ENCODE measurements around the gene RABGEF1.

DNA sequence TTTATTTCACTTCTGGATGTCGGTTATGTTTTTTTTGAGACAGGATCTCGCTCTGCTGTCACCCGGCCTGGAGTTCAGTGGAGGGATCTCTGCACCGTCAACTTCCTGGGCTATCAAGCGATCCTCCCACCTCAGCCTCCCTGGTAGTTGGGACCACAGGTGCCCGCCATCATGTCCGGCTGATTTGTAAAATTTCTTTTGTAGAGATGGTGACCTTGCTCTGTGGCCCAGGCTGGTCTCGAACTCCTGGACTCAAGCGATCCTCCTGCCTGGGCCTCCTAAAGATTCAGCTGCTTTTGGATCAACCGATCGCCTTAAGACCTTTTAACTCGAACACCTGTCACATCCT lies 606 bp upstream of the RABGEF1 start:
- TF ChIP-seq, protein P1, sequence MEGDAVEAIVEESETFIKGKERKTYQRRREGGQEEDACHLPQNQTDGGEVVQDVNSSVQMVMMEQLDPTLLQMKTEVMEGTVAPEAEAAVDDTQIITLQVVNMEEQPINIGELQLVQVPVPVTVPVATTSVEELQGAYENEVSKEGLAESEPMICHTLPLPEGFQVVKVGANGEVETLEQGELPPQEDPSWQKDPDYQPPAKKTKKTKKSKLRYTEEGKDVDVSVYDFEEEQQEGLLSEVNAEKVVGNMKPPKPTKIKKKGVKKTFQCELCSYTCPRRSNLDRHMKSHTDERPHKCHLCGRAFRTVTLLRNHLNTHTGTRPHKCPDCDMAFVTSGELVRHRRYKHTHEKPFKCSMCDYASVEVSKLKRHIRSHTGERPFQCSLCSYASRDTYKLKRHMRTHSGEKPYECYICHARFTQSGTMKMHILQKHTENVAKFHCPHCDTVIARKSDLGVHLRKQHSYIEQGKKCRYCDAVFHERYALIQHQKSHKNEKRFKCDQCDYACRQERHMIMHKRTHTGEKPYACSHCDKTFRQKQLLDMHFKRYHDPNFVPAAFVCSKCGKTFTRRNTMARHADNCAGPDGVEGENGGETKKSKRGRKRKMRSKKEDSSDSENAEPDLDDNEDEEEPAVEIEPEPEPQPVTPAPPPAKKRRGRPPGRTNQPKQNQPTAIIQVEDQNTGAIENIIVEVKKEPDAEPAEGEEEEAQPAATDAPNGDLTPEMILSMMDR (IDR thresholded peaks at IDR 0.05) = no peak
- TF ChIP-seq POLR2AphosphoS5 (IDR thresholded peaks at IDR 0.05) = no peak
